ENCODE results near the gene TXNRD3.

DNA sequence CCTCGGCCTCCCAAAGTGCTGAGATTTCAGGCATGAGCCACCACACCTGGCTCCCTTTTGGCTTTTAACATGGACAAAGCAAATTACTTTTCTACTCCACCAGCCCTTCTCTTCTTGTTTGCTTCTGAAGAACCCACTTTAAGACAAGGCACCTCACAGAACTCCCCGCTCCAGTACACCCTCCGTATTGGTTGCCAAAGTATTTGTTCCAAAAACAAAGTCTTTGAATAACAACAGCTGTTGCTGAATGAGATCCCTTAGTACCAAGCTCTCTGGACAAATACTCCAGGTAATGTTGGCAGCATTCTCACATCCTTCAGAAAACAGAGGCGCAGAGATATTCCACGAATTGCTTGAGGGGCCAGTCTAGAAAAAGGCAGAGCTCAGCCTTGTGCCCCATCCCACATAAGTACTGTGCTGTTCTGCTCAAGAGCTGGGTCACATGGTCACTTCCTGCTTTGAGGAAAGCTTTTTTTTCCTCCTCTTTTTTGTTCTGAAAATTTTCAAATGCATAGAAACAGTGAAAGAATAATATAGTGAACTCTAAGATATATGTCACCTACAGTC, 41.9 kb upstream of the TXNRD3 start:
- TF ChIP-seq, protein P1, sequence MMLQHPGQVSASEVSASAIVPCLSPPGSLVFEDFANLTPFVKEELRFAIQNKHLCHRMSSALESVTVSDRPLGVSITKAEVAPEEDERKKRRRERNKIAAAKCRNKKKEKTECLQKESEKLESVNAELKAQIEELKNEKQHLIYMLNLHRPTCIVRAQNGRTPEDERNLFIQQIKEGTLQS (IDR thresholded peaks at IDR 0.05): no peak
- TF ChIP-seq, protein P2, sequence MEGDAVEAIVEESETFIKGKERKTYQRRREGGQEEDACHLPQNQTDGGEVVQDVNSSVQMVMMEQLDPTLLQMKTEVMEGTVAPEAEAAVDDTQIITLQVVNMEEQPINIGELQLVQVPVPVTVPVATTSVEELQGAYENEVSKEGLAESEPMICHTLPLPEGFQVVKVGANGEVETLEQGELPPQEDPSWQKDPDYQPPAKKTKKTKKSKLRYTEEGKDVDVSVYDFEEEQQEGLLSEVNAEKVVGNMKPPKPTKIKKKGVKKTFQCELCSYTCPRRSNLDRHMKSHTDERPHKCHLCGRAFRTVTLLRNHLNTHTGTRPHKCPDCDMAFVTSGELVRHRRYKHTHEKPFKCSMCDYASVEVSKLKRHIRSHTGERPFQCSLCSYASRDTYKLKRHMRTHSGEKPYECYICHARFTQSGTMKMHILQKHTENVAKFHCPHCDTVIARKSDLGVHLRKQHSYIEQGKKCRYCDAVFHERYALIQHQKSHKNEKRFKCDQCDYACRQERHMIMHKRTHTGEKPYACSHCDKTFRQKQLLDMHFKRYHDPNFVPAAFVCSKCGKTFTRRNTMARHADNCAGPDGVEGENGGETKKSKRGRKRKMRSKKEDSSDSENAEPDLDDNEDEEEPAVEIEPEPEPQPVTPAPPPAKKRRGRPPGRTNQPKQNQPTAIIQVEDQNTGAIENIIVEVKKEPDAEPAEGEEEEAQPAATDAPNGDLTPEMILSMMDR (IDR thresholded peaks at IDR 0.05; ENCODE audit: low read depth, low read length, missing input control): no peak
- TF ChIP-seq RAD21 (IDR thresholded peaks at IDR 0.05) (no peak), EGR1 (IDR thresholded peaks at IDR 0.05; ENCODE audit: low read depth in 2 of 2) (no peak), FOXA1 (IDR thresholded peaks at IDR 0.05) (no peak)
- TF ChIP-seq, protein P3, sequence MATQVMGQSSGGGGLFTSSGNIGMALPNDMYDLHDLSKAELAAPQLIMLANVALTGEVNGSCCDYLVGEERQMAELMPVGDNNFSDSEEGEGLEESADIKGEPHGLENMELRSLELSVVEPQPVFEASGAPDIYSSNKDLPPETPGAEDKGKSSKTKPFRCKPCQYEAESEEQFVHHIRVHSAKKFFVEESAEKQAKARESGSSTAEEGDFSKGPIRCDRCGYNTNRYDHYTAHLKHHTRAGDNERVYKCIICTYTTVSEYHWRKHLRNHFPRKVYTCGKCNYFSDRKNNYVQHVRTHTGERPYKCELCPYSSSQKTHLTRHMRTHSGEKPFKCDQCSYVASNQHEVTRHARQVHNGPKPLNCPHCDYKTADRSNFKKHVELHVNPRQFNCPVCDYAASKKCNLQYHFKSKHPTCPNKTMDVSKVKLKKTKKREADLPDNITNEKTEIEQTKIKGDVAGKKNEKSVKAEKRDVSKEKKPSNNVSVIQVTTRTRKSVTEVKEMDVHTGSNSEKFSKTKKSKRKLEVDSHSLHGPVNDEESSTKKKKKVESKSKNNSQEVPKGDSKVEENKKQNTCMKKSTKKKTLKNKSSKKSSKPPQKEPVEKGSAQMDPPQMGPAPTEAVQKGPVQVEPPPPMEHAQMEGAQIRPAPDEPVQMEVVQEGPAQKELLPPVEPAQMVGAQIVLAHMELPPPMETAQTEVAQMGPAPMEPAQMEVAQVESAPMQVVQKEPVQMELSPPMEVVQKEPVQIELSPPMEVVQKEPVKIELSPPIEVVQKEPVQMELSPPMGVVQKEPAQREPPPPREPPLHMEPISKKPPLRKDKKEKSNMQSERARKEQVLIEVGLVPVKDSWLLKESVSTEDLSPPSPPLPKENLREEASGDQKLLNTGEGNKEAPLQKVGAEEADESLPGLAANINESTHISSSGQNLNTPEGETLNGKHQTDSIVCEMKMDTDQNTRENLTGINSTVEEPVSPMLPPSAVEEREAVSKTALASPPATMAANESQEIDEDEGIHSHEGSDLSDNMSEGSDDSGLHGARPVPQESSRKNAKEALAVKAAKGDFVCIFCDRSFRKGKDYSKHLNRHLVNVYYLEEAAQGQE (IDR thresholded peaks at IDR 0.05): no peak
- TF ChIP-seq, protein P4, sequence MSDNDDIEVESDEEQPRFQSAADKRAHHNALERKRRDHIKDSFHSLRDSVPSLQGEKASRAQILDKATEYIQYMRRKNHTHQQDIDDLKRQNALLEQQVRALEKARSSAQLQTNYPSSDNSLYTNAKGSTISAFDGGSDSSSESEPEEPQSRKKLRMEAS (IDR thresholded peaks at IDR 0.05): no peak

All from liver (tissue), 3 donors.